HEK293 (cell line): ENCODE measurements around the gene PCDHGB2.
A peak's percentile ranks its signal among the peaks of the same experiment; 100 is the strongest.

Experiments used
- CTCF ChIA-PET: fragments of 350-600 bp; formaldehyde crosslinking; extraction: SDS; loops from one replicate; lab custom pipeline; 2021; ENCODE audit warnings: antibody characterized with exemption; lab: Yijun Ruan, JAX
- POLR2A ChIA-PET: fragments of 300-600 bp; formaldehyde crosslinking; extraction: SDS; loops from one replicate; lab custom pipeline; 2020; ENCODE audit warnings: antibody characterized with exemption, inconsistent platforms; lab: Yijun Ruan, JAX
- H3K27ac ChIP-seq: fragments of 200-500 bp; sonication (Bioruptor generic); 2 replicates; pipeline ENCODE4 v1.5.1; 2014; ENCODE audit warnings: low read depth, low read length, control low read depth, inconsistent platforms; ENCODE audit errors: extremely low read depth
- H3K36me3 ChIP-seq, 2 experiments: fragments of 200-500 bp in 1 of 2; sonication (Bioruptor generic) in 1 of 2; 1 replicate in 1 of 2; 2 replicates in 1 of 2; pipeline ENCODE4 v1.5.1; 2014 to 2017; ENCODE audit warnings: inconsistent platforms in 2 of 2, low read length in 2 of 2; ENCODE audit not compliant: control insufficient read depth in 2 of 2, insufficient read depth in 1 of 2
- H3K4me1 ChIP-seq: fragments of 200-500 bp; sonication (Bioruptor generic); 2 replicates; pipeline ENCODE4 v1.5.1; 2014; ENCODE audit warnings: mild to moderate bottlenecking, low read length, inconsistent platforms; ENCODE audit not compliant: control insufficient read depth, insufficient read depth
- H3K4me3 ChIP-seq: 2 replicates; pipeline ENCODE4 v1.5.1; 2011; ENCODE audit warnings: low read depth, mild to moderate bottlenecking, control low read depth, low read length, moderate library complexity
- H3K9me3 ChIP-seq: fragments of 200-500 bp; sonication (Bioruptor generic); 2 replicates; pipeline ENCODE4 v1.5.1; 2014; ENCODE audit warnings: low read depth, low read length, inconsistent platforms; ENCODE audit not compliant: control insufficient read depth, insufficient read depth
- ZBTB48 ChIP-seq: fragments of 450-650 bp; formaldehyde crosslinking; IDR thresholded peaks from 2 replicates; pipeline ENCODE4 v1.5.1; 2016; ENCODE audit warnings: missing biosample characterization, missing genetic modification characterization
- ZBTB8A ChIP-seq: fragments of 450-650 bp; formaldehyde crosslinking; IDR thresholded peaks from 2 replicates; pipeline ENCODE4 v1.5.1; 2016; ENCODE audit warnings: missing biosample characterization, missing genetic modification characterization
- ZIC2 ChIP-seq: fragments of 450-650 bp; formaldehyde crosslinking; IDR thresholded peaks from 2 replicates; pipeline ENCODE4 v1.5.1; 2016; ENCODE audit warnings: missing biosample characterization, missing genetic modification characterization
- ZNF2 ChIP-seq: fragments of 450-650 bp; formaldehyde crosslinking; IDR thresholded peaks from 2 replicates; pipeline ENCODE4 v1.5.1; 2016; ENCODE audit warnings: missing biosample characterization, missing genetic modification characterization
- ZNF571 ChIP-seq: fragments of 450-650 bp; formaldehyde crosslinking; IDR thresholded peaks from 2 replicates; pipeline ENCODE4 v1.5.0; 2017; ENCODE audit warnings: missing biosample characterization, missing genetic modification characterization
- ZNF624 ChIP-seq: fragments of 450-650 bp; formaldehyde crosslinking; IDR thresholded peaks from 2 replicates; pipeline ENCODE4 v1.5.1; 2017; ENCODE audit warnings: missing biosample characterization, missing genetic modification characterization
- ZNF629 ChIP-seq: fragments of 450-650 bp; formaldehyde crosslinking; IDR thresholded peaks from 2 replicates; pipeline ENCODE4 v1.5.1; 2017; ENCODE audit warnings: missing biosample characterization, missing genetic modification characterization
- ZNF654 ChIP-seq: fragments of 450-650 bp; formaldehyde crosslinking; IDR thresholded peaks from 2 replicates; pipeline ENCODE4 v1.5.1; 2016; ENCODE audit warnings: low read depth, missing biosample characterization, missing genetic modification characterization
- TF ChIP-seq, protein P1 (sequence below): fragments of 450-650 bp; formaldehyde crosslinking; IDR thresholded peaks from 2 replicates; pipeline ENCODE4 v1.5.1; 2016; ENCODE audit warnings: missing biosample characterization, missing genetic modification characterization
- TF ChIP-seq, protein P2 (sequence below): IDR thresholded peaks from 2 replicates; pipeline ENCODE4 v1.6.1; 2011; ENCODE audit warnings: mild to moderate bottlenecking, low read depth, low read length, borderline replicate concordance
- TF ChIP-seq, protein P3 (sequence below): fragments of 450-650 bp; formaldehyde crosslinking; conservative IDR thresholded peaks from 2 replicates; pipeline ENCODE4 v1.5.1; 2016; ENCODE audit warnings: low read depth, missing biosample characterization, missing genetic modification characterization

PCDHGB2 gene

DNA sequence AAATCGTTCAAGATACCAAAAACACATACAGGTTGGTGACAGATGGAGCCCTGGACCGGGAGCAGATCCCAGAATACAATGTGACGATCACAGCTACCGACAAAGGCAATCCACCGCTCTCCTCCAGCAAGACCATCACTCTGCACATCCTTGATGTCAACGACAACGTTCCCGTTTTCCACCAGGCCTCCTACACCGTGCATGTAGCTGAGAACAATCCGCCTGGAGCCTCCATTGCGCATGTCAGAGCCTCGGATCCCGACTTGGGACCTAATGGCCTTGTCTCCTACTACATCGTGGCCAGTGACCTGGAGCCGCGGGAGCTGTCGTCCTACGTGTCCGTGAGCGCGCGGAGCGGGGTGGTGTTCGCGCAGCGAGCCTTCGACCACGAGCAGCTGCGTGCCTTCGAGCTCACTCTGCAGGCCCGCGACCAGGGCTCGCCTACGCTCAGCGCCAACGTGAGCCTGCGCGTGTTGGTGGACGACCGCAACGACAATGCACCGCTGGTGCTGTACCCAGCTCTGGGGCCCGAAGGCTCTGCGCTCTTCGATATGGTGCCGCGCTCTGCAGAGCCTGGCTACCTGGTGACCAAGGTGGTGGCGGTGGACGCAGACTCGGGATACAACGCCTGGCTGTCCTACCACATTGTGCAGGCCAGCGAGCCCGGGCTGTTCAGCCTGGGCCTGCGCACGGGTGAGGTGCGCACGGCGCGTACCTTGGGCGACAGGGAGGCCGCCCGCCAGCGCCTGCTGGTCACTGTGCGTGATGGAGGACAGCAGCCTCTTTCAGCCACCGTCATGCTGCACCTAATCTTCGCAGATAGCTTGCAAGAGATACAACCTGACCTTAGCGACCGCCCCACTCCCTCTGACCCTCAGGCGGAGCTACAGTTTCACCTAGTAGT is 12.0 kb downstream of the PCDHGB2 start:
- TF ChIP-seq, protein P1, sequence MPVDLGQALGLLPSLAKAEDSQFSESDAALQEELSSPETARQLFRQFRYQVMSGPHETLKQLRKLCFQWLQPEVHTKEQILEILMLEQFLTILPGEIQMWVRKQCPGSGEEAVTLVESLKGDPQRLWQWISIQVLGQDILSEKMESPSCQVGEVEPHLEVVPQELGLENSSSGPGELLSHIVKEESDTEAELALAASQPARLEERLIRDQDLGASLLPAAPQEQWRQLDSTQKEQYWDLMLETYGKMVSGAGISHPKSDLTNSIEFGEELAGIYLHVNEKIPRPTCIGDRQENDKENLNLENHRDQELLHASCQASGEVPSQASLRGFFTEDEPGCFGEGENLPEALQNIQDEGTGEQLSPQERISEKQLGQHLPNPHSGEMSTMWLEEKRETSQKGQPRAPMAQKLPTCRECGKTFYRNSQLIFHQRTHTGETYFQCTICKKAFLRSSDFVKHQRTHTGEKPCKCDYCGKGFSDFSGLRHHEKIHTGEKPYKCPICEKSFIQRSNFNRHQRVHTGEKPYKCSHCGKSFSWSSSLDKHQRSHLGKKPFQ (tag by site-specific recombination): no peak
- TF ChIP-seq, protein P2, sequence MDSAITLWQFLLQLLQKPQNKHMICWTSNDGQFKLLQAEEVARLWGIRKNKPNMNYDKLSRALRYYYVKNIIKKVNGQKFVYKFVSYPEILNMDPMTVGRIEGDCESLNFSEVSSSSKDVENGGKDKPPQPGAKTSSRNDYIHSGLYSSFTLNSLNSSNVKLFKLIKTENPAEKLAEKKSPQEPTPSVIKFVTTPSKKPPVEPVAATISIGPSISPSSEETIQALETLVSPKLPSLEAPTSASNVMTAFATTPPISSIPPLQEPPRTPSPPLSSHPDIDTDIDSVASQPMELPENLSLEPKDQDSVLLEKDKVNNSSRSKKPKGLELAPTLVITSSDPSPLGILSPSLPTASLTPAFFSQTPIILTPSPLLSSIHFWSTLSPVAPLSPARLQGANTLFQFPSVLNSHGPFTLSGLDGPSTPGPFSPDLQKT: no peak
- TF ChIP-seq, protein P3, sequence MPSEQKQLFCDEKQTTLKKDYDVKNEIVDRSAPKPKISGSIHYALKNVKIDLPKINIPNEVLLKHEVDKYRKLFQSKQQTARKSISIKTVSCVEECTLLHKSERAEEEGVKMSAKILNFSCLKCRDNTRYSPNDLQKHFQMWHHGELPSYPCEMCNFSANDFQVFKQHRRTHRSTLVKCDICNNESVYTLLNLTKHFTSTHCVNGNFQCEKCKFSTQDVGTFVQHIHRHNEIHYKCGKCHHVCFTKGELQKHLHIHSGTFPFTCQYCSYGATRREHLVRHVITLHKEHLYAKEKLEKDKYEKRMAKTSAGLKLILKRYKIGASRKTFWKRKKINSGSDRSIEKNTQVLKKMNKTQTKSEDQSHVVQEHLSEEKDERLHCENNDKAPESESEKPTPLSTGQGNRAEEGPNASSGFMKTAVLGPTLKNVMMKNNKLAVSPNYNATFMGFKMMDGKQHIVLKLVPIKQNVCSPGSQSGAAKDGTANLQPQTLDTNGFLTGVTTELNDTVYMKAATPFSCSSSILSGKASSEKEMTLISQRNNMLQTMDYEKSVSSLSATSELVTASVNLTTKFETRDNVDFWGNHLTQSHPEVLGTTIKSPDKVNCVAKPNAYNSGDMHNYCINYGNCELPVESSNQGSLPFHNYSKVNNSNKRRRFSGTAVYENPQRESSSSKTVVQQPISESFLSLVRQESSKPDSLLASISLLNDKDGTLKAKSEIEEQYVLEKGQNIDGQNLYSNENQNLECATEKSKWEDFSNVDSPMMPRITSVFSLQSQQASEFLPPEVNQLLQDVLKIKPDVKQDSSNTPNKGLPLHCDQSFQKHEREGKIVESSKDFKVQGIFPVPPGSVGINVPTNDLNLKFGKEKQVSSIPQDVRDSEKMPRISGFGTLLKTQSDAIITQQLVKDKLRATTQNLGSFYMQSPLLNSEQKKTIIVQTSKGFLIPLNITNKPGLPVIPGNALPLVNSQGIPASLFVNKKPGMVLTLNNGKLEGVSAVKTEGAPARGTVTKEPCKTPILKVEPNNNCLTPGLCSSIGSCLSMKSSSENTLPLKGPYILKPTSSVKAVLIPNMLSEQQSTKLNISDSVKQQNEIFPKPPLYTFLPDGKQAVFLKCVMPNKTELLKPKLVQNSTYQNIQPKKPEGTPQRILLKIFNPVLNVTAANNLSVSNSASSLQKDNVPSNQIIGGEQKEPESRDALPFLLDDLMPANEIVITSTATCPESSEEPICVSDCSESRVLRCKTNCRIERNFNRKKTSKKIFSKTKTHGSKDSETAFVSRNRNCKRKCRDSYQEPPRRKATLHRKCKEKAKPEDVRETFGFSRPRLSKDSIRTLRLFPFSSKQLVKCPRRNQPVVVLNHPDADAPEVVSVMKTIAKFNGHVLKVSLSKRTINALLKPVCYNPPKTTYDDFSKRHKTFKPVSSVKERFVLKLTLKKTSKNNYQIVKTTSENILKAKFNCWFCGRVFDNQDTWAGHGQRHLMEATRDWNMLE (tag by site-specific recombination): no peak
- TF ChIP-seq ZNF629 (no peak), ZNF624 (tag by site-specific recombination) (no peak), ZNF571 (tag by site-specific recombination) (no peak), ZBTB48 (tag by site-specific recombination) (no peak), ZBTB8A (tag by site-specific recombination) (no peak)
- no peak overlapping the region for H3K27ac ChIP-seq
- POLR2A ChIA-PET: no interaction called here
- H3K4me1 ChIP-seq: no peaks in the 10 kb centered on the region
- H3K9me3 ChIP-seq: no peaks in the 10 kb centered on the region; the same call in 1 of the 2 replicates
- CTCF ChIA-PET: interaction anchor here (0.9 to 3.3 kb wide), 8 partner anchors 16 to 194 kb away, joined by 3 to 22 read pairs (median 6); partner anchors contain the start of genes PCDHGA2, PCDHGA4, PCDHGB1 and PCDHGB5
- H3K4me3 ChIP-seq: no peak overlapping the region
- no peaks in the 10 kb centered on the region for H3K36me3 ChIP-seq

DNA sequence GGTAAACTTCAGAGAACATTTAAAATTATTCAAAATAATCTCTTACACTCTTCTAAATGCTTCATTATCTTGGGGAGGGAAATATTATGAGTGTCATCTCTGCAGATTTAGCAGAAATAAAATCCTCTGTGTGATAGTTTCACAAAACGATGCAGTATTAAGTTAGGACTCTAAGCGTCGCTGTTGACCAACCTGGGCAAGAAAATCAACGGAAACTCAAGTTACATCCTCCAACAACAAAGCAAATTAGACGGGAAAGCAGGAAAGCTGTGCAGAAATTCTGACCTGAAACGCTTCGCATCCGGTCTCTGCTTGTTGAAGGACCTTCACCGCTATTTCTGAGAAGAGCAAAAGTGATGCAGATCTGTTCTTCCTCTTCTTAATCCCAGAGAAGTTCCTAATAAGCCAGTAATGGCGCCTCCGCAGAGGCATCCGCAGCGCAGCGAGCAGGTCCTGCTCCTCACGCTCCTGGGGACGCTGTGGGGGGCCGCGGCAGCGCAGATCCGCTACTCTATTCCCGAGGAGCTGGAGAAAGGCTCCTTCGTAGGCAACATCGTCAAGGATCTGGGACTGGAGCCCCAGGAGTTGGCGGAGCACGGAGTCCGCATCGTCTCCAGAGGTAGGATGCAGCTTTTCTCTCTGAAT is 14.0 kb downstream of the PCDHGB2 start, which contains the start of gene PCDHGA6:
Gene PCDHGA6, plus strand, starts transcription at position 219 of the 645 bp plus-strand sequence. Its CDS starts 193 bp downstream, at position 412.
- Histone ChIP-seq H3K27ac (no peak within 1 kb of the TSS), H3K36me3 (no peaks in the 10 kb centered on the region), H3K4me3 (no peak within 1 kb of the TSS), H3K4me1 (no peaks in the 10 kb centered on the region), H3K9me3 (no peaks in the 10 kb centered on the region; the same call in 1 of the 2 replicates)
- POLR2A ChIA-PET: no interaction called here
- TF ChIP-seq ZNF654 (tag by site-specific recombination) (peak; percentile 48), ZIC2 (tag by site-specific recombination) (no peak), ZNF2 (tag by site-specific recombination) (0 out of 2 replicates have a peak, but pooled peaks have one; percentile 45)
- CTCF ChIA-PET: interaction anchor here (0.5 to 3.3 kb wide), 20 partner anchors 18 to 591 kb away, joined by 3 to 14 read pairs (median 4); partner anchors contain the start of genes PCDHB11, PCDHB15, PCDHGA11 and PCDHGA8
